ENCODE measurements around the gene PCNT. TPM values are rescaled to one million over a fixed set of nuclear protein-coding genes. Genes with fewer than 3 reads are reported as not detected.

Gene PCNT
- total RNA-seq, 4 donors from 2014 or later: 42.8 to 58.6 (median 45.9) TPM

DNA sequence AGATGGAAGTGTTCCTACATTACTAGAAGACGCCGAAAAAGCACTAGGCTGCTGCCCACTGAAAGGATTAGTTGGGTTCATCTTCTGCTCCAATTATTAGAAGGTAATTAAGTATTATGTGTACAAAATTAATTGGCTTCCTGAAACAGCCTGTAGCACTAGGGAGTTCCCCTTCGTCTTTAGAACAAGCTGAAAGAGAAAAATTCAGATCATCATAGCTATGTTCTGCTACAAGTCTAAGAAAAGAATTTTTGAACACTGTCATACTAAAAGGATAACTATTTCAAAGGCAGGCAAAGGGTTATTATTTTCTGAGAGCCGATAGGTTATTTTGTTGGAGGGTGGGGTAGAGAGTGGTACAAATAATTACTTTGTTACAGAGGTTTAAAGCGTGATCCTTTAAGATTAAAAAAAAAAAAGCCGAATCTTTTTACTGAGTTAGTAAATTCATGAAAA, 38.7 kb upstream of the PCNT start, which contains the start of gene MCM3AP:
Gene MCM3AP, minus strand, starts transcription at position 406 of the 456 bp plus-strand sequence. Its CDS starts 325 bp downstream, at position 81.
- H3K4me1 ChIP-seq: peaks cover 0 to 57% (median 43%) of the 10 kb centered on the region in 4 donors
- H3K4me3 ChIP-seq: peak within 1 kb of the TSS; percentile 56 to 95 (median 83)
- H3K36me3 ChIP-seq: peaks cover 0 to 45% (median 5%) of the 10 kb centered on the region in 3 donors
- no peak for TF ChIP-seq CTCF (IDR thresholded peaks at IDR 0.05)
- TF ChIP-seq POLR2A (IDR thresholded peaks at IDR 0.05): no peak
- TF ChIP-seq EP300 (IDR thresholded peaks at IDR 0.05): no peak
- H3K27ac ChIP-seq: peak within 1 kb of the TSS; percentile 80 to 95 (median 91)
- no peak for DNase-seq (ENCODE audit: low spot score in 2 of 2)
- no peaks in the 10 kb centered on the region for H3K9me3 ChIP-seq
- H3K27me3 ChIP-seq: no peaks in the 10 kb centered on the region
- 28 to 32% methylated on average over 6 of the region's 6 CpGs for WGBS, 2 donors

GRCh38 chr21:46285761-46286647, 38.0 kb upstream of the PCNT start, which contains the start of gene YBEY:
TSS of gene YBEY (plus strand) at chr21:46286342. CDS start at chr21:46286914, 572 bp downstream.
- H3K9me3 ChIP-seq: no peaks in the 10 kb centered on the region
- H3K4me3 ChIP-seq: peak within 1 kb of the TSS; percentile 56 to 95 (median 83)
- H3K4me1 ChIP-seq: peaks cover 0 to 54% (median 43%) of the 10 kb centered on the region in 4 donors
- peak within 1 kb of the TSS; percentile 80 to 95 (median 91) for H3K27ac ChIP-seq
- TF ChIP-seq CTCF (IDR thresholded peaks at IDR 0.05): peak; percentile 20 to 67 (median 31)
- peak; percentile 41 to 88 for TF ChIP-seq EP300 (IDR thresholded peaks at IDR 0.05)
- TF ChIP-seq POLR2A (IDR thresholded peaks at IDR 0.05): peak in 1 of 2 donors; percentile 39
- 0 to 1% methylated on average over 28 to 50 of the region's 105 CpGs for WGBS, 2 donors
- H3K27me3 ChIP-seq: no peaks in the 10 kb centered on the region
- peak; percentile 66 to 74 for DNase-seq (ENCODE audit: low spot score in 2 of 2)
- H3K36me3 ChIP-seq: peaks cover 0 to 37% (median 0%) of the 10 kb centered on the region in 3 donors

GRCh38 chr21:46286648-46287002, 37.3 kb upstream of the PCNT start:
- WGBS, 2 donors: 0% methylated on average over 15 to 16 of the region's 16 CpGs
- Histone ChIP-seq H3K4me3 (peak overlapping the region; percentile 56 to 95 (median 83)), H3K27ac (peak overlapping the region; percentile 80 to 95 (median 91)), H3K4me1 (peaks cover 0 to 48% (median 40%) of the 10 kb centered on the region in 4 donors), H3K27me3 (no peaks in the 10 kb centered on the region), H3K36me3 (peaks cover 0 to 36% (median 0%) of the 10 kb centered on the region in 3 donors), H3K9me3 (no peaks in the 10 kb centered on the region)
- TF ChIP-seq EP300 (IDR thresholded peaks at IDR 0.05) (no peak), POLR2A (IDR thresholded peaks at IDR 0.05) (no peak), CTCF (IDR thresholded peaks at IDR 0.05) (no peak)
- no peak for DNase-seq (ENCODE audit: low spot score in 2 of 2)

DNA sequence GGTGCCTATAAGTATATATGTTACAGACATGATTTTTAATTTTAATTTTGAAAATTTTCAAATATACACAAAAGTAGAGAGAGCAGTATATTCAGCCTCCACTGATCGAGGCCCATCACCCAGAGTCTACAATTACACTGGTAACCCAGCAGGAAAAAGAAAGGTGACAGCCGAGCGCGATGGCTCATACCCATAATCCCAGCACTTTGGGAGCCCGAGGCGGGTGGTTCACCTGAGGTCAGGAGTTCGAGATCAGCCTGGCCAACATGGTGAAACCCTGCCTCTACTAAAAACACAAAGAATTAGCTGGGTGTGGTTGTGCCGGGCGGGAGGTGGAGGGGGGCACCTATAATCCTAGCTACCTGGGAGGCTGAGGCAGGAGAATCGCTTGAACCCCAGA, 36.4 kb upstream of the PCNT start:
- H3K27ac ChIP-seq: no peak overlapping the region
- peaks cover 0 to 33% (median 0%) of the 10 kb centered on the region in 3 donors for H3K36me3 ChIP-seq
- H3K4me1 ChIP-seq: peaks cover 0 to 39% (median 34%) of the 10 kb centered on the region in 4 donors
- DNase-seq (ENCODE audit: low spot score in 2 of 2): no peak
- H3K4me3 ChIP-seq: no peak overlapping the region
- WGBS, 2 donors: 86 to 93% methylated on average over 10 of the region's 10 CpGs
- H3K9me3 ChIP-seq: no peaks in the 10 kb centered on the region
- TF ChIP-seq POLR2A (IDR thresholded peaks at IDR 0.05) (no peak), EP300 (IDR thresholded peaks at IDR 0.05) (no peak), CTCF (IDR thresholded peaks at IDR 0.05) (no peak)
- H3K27me3 ChIP-seq: no peaks in the 10 kb centered on the region

Measured in tibial nerve (tissue), 4 donors.